Measurements from ENCODE around the gene SHC2. TPM values are rescaled to one million over a fixed set of nuclear protein-coding genes. Genes with fewer than 3 reads are reported as not detected.
A peak's percentile ranks its signal among the peaks of the same experiment; 100 is the strongest.

SHC2 gene
- total and polyA plus RNA-seq, 9 of the 15 experiments (the other 6 are each of a cell fraction or from before 2014, with no cell fraction given), result 0.14 to 0.36 (median 0.17) TPM; not detected in 5

DNA sequence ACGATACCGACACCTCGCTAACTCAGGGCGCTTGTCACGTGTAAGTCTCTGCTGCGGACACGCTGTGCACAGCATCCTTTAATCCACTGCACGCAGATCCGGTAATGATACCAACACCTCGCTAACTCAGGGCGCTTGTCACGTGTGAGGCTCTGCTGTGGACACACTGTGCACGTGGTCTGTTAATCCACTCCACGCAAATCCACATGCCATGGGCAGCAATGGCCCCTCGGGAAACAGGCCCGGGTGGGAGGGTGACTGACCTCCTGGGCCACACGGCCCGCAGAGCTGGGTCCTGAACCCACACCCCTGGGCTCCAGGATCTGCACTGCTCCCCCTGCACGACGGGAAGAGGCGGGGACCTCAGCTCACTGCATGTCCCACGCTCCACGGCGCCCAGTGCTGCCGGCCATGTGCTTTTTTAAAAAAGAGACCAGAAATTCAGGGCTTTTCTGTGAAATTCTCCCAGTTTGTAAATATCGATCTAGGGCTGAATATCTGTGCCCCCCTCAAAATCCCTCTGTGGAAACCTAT lies 16.1 kb downstream of the SHC2 start:
- BruUV-seq (replicated peaks), result no TSS peak
- Histone ChIP-seq H3K9me1 (ENCODE audit: control insufficient read depth, insufficient read depth, low read length) (peaks cover 2% of the 10 kb centered on the region), H3K36me3 (ENCODE audit: control insufficient read depth, insufficient read depth, low read length) (no peaks in the 10 kb centered on the region), H3K9ac (ENCODE audit: insufficient read depth in 1 of 2, low read depth in 2 of 2, low read length in 2 of 2) (no peak overlapping the region; a peak in 1 of 4 replicates), H3K9me3 (replicated peaks; ENCODE audit: control insufficient read depth, insufficient read depth, low read depth, low read length) (no peaks in the 10 kb centered on the region), H3K27me3 (ENCODE audit: control insufficient read depth in 2 of 2, insufficient read depth in 2 of 2, low read length in 2 of 2) (peaks cover 19 to 58% of the 10 kb centered on the region in 2 experiments; a peak in 4 of 5 replicates), H3K4me2 (ENCODE audit: insufficient read depth, low read length) (no peak overlapping the region), H4K20me1 (replicated peaks; ENCODE audit: control insufficient read depth, insufficient read depth, low read length) (no peaks in the 10 kb centered on the region), H3K4me1 (replicated peaks in 1 of 2; ENCODE audit: control insufficient read depth in 2 of 2, insufficient read depth in 2 of 2, low read length in 2 of 2) (peaks cover 0 to 33% of the 10 kb centered on the region in 2 experiments; a peak in 2 of 5 replicates), H2AFZ (ENCODE audit: low read depth, low read length) (no peak overlapping the region), H3K27ac (ENCODE audit: extremely low read depth, low read depth, low read length) (no peak overlapping the region), H3K79me2 (ENCODE audit: control insufficient read depth, insufficient read depth, low read length) (no peaks in the 10 kb centered on the region), H3K4me3 (no peak overlapping the region)
- intact Hi-C loops (cut with micrococcal nuclease) (no loop called here), in situ Hi-C loops (cut with MboI) (no loop called here)
- FAIRE-seq (no peak), DNase-seq (ENCODE audit: extremely low read depth in 1 of 4, low spot score in 3 of 4) (no peak), ATAC-seq (no peak)
- CTCF ChIA-PET (ENCODE audit: low intra/inter-chr PET ratio), result no interaction called here
- 19% methylated on average over 26 of the region's 26 CpGs for WGBS (ENCODE audit: insufficient coverage, low coverage, missing lambda C conversion rate)
- POLR2A ChIA-PET, result interaction anchor here (0.7 to 1.3 kb wide), 2 partner anchors 8 to 13 kb away, joined by 3 to 4 read pairs; no protein-coding TSS in a partner anchor
- TF ChIP-seq NR3C1 (CRISPR knock-in tag; IDR thresholded peaks at IDR 0.05) (no peak), NR2C1 (IDR thresholded peaks at IDR 0.05) (no peak), NR2C1 (tag; IDR thresholded peaks at IDR 0.05) (no peak), ZNF253 (CRISPR knock-in tag; conservative IDR thresholded peaks at IDR 0.05) (no peak), SIN3A (IDR thresholded peaks at IDR 0.05; ENCODE audit: borderline replicate concordance in 2 of 2, control insufficient read depth in 1 of 2, low read depth in 2 of 2, low read length in 2 of 2) (no peak), E2F6 (IDR thresholded peaks at IDR 0.05; ENCODE audit: borderline replicate concordance in 1 of 2, extremely low read depth in 1 of 2, insufficient read depth in 1 of 2, insufficient read length in 1 of 2, low read depth in 1 of 2, low read length in 1 of 2, poor library complexity in 1 of 2, severe bottlenecking in 1 of 2) (peak in 1 of 2 experiments; percentile 21), SMARCB1 (IDR thresholded peaks at IDR 0.05; ENCODE audit: insufficient read length, low read depth) (no peak), NUFIP1 (IDR thresholded peaks at IDR 0.05; ENCODE audit: partially characterized antibody) (no peak), TFAM (CRISPR knock-in tag; conservative IDR thresholded peaks at IDR 0.05) (no peak), NFRKB (IDR thresholded peaks at IDR 0.05; ENCODE audit: low read depth) (no peak), GMEB1 (CRISPR knock-in tag; IDR thresholded peaks at IDR 0.05) (no peak), ZNF263 (CRISPR knock-in tag; IDR thresholded peaks at IDR 0.05; ENCODE audit: borderline replicate concordance) (0 out of 2 replicates have a peak, but pooled peaks have one; percentile 14)

Measured in K562 (cell line).